ENCODE measurements around the gene SIRT4. TPM values are rescaled to one million over a fixed set of nuclear protein-coding genes. Genes with fewer than 3 reads are reported as not detected.
A peak's percentile ranks its signal among the peaks of the same experiment; 100 is the strongest.
"Not testable (repeated sequence)": the region's sequence is repeated elsewhere in the genome, so short reads cannot be mapped to it uniquely, and the experiment has no call there.

SIRT4 gene
- total RNA-seq, 2 donors from 2014 or later: 1.3 to 1.6 TPM

GRCh38 chr12:120327593-120327992, 25.5 kb downstream of the SIRT4 start, which contains the start of gene PLA2G1B:
Gene PLA2G1B (minus strand): TSS chr12:120327779. CDS start chr12:120327753, 26 bp downstream.
- Histone ChIP-seq H3K27ac (no peak within 1 kb of the TSS), H3K4me3 (no peak within 1 kb of the TSS), H3K36me3 (no peaks in the 10 kb centered on the region), H3K27me3 (no peaks in the 10 kb centered on the region), H3K4me1 (no peaks in the 10 kb centered on the region), H3K9me3 (no peaks in the 10 kb centered on the region), H3K9ac (ENCODE audit: low read depth in 2 of 2, low read length in 2 of 2) (no peak within 1 kb of the TSS)
- no peak for DNase-seq
- intact Hi-C loops (cut with DNase I): no loop called here
- TF ChIP-seq CTCF (IDR thresholded peaks at IDR 0.05): no peak

- Histone ChIP-seq H3K9ac (ENCODE audit: low read depth in 2 of 2, low read length in 2 of 2) (no peak overlapping the region), H3K9me3 (no peaks in the 10 kb centered on the region), H3K36me3 (no peaks in the 10 kb centered on the region), H3K27ac (no peak overlapping the region), H3K4me1 (no peaks in the 10 kb centered on the region), H3K4me3 (no peak overlapping the region), H3K27me3 (no peaks in the 10 kb centered on the region)
- no peak for TF ChIP-seq CTCF (IDR thresholded peaks at IDR 0.05)
- DNase-seq: no peak
- intact Hi-C loops (cut with DNase I): no loop called here
These were observed 26.1 kb downstream of the SIRT4 start for GRCh38 chr12:120328228-120328627.

DNA sequence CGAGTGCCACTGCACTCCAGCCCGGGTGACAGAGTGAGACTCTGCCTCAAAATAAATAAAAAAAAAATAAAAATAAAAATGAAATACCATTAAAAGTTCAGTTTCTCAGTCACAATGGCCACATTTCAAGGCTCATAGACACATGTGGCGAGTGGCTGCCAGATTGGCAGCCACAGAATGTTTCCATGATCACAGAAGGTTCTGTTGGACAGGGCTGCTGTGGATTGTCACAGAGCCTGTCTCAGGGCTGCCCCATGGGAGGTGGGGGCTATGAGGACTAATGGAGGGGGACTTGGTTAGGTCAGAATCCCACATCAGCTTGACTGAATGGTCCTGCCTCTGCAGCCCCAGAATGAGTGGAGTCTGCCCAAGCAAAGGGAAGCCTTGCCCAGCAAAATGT, 29.3 kb downstream of the SIRT4 start:
- H3K27ac ChIP-seq: no peak overlapping the region
- TF ChIP-seq CTCF (IDR thresholded peaks at IDR 0.05): no peak
- H3K36me3 ChIP-seq: no peaks in the 10 kb centered on the region
- intact Hi-C loops (cut with DNase I): no loop called here
- H3K9me3 ChIP-seq: no peaks in the 10 kb centered on the region
- no peaks in the 10 kb centered on the region for H3K4me1 ChIP-seq
- H3K9ac ChIP-seq (ENCODE audit: low read depth in 2 of 2, low read length in 2 of 2): no peak overlapping the region
- no peak for DNase-seq
- no peak overlapping the region for H3K4me3 ChIP-seq
- H3K27me3 ChIP-seq: no peaks in the 10 kb centered on the region

GRCh38 chr12:120332041-120332440, 29.9 kb downstream of the SIRT4 start:
- DNase-seq: no peak
- Histone ChIP-seq H3K4me1 (no peaks in the 10 kb centered on the region), H3K27ac (no peak overlapping the region), H3K9me3 (no peaks in the 10 kb centered on the region), H3K27me3 (no peaks in the 10 kb centered on the region), H3K4me3 (no peak overlapping the region), H3K9ac (ENCODE audit: low read depth in 2 of 2, low read length in 2 of 2) (no peak overlapping the region), H3K36me3 (no peaks in the 10 kb centered on the region)
- intact Hi-C loops (cut with DNase I): no loop called here
- no peak for TF ChIP-seq CTCF (IDR thresholded peaks at IDR 0.05)

- no peaks in the 10 kb centered on the region for H3K27me3 ChIP-seq
- intact Hi-C loops (cut with DNase I): no loop called here
- no peaks in the 10 kb centered on the region for H3K36me3 ChIP-seq
- no peak overlapping the region for H3K27ac ChIP-seq
- no peak overlapping the region for H3K9ac ChIP-seq (ENCODE audit: low read depth in 2 of 2, low read length in 2 of 2)
- H3K4me3 ChIP-seq: no peak overlapping the region
- no peaks in the 10 kb centered on the region for H3K9me3 ChIP-seq
- H3K4me1 ChIP-seq: no peaks in the 10 kb centered on the region
- DNase-seq: no peak
- no peak for TF ChIP-seq CTCF (IDR thresholded peaks at IDR 0.05)
These were observed 30.4 kb downstream of the SIRT4 start for GRCh38 chr12:120332523-120332922.

- H3K9ac ChIP-seq (ENCODE audit: low read depth in 2 of 2, low read length in 2 of 2); H3K36me3 ChIP-seq; H3K4me3 ChIP-seq; H3K4me1 ChIP-seq; H3K27ac ChIP-seq; H3K9me3 ChIP-seq; H3K27me3 ChIP-seq; intact Hi-C loops (cut with DNase I): not testable (repeated sequence)
- peak; percentile 79 for DNase-seq
- TF ChIP-seq CTCF (IDR thresholded peaks at IDR 0.05): peak; percentile 70
These were observed 33.3 kb downstream of the SIRT4 start for GRCh38 chr12:120335447-120335846.

GRCh38 chr12:120336392-120336791, 34.3 kb downstream of the SIRT4 start:
- H3K9me3 ChIP-seq; intact Hi-C loops (cut with DNase I); H3K27ac ChIP-seq; H3K4me3 ChIP-seq; H3K4me1 ChIP-seq; DNase-seq; H3K9ac ChIP-seq (ENCODE audit: low read depth in 2 of 2, low read length in 2 of 2); H3K36me3 ChIP-seq; H3K27me3 ChIP-seq: not testable (repeated sequence)
